Osteoblast (primary cell): ENCODE results near the gene ASPG. TPM values are rescaled to one million over a fixed set of nuclear protein-coding genes. Genes with fewer than 3 reads are reported as not detected.

Experiments
- DNase-seq: peaks from one replicate; pipeline ENCODE4 v3.0.0; 2011; ENCODE audit warnings: low spot score, mixed read lengths; ENCODE audit not compliant: insufficient read length; ENCODE audit errors: missing footprints
- H2AFZ ChIP-seq: 2 replicates; pipeline ENCODE4 v1.6.0; 2011; ENCODE audit warnings: mild to moderate bottlenecking, low read length
- H3K27ac ChIP-seq: 2 replicates; pipeline ENCODE4 v1.5.1; 2011; ENCODE audit warnings: mild to moderate bottlenecking, low read depth, low read length, moderate library complexity
- H3K27me3 ChIP-seq: 2 replicates; pipeline ENCODE4 v1.6.0; 2012; ENCODE audit warnings: mild to moderate bottlenecking, control low read depth, inconsistent platforms, low read length, moderate library complexity; ENCODE audit not compliant: insufficient read depth
- H3K36me3 ChIP-seq: 2 replicates; pipeline ENCODE4 v1.5.1; 2011; ENCODE audit warnings: mild to moderate bottlenecking, low read length, control low read depth, moderate library complexity; ENCODE audit not compliant: insufficient read depth
- H3K4me1 ChIP-seq: 2 replicates; pipeline ENCODE4 v1.5.1; 2011; ENCODE audit warnings: mild to moderate bottlenecking, low read length, control low read depth, moderate library complexity; ENCODE audit not compliant: insufficient read depth
- H3K4me2 ChIP-seq: 2 replicates; pipeline ENCODE4 v1.6.0; 2011; ENCODE audit warnings: mild to moderate bottlenecking, low read length; ENCODE audit not compliant: insufficient read depth
- H3K4me3 ChIP-seq: fragments of 200-600 bp; sonication (generic); 3 replicates; pipeline ENCODE4 v1.5.1; 2012; ENCODE audit warnings: mild to moderate bottlenecking, low read length, inconsistent platforms; ENCODE audit not compliant: insufficient read depth
- H3K79me2 ChIP-seq: 2 replicates; pipeline ENCODE4 v1.6.0; 2012; ENCODE audit warnings: mild to moderate bottlenecking, low read length, control low read depth, inconsistent platforms; ENCODE audit not compliant: insufficient read depth
- H3K9me3 ChIP-seq: 2 replicates; pipeline ENCODE4 v1.5.1; 2011; ENCODE audit warnings: low read depth, low read length, control low read depth
- H4K20me1 ChIP-seq: 2 replicates; pipeline ENCODE4 v1.6.0; 2012; ENCODE audit warnings: mild to moderate bottlenecking, low read length, control low read depth; ENCODE audit not compliant: insufficient read depth
- total RNA-seq: library from RNA; depleted of rRNA; stranded (reverse); fragments of >200 nt; gene quantifications from 2 replicates; pipeline ENCODE4 v1.2.3, GENCODE V29; 2012
- TF ChIP-seq, protein P1 (sequence below): IDR thresholded peaks from 2 replicates; pipeline ENCODE4 v1.5.1; 2011; ENCODE audit warnings: mild to moderate bottlenecking, low read depth, low read length, moderate library complexity; ENCODE audit errors: extremely low read depth

ASPG gene
- total RNA-seq, 1 donor = not detected

GRCh38 chr14:104134061-104134965 lies 48.8 kb downstream of the ASPG start:
- H3K27me3 ChIP-seq = peaks cover 31% of the 10 kb centered on the region

GRCh38 chr14:104135121-104135903 lies 49.8 kb downstream of the ASPG start:
- Histone ChIP-seq H3K4me1 (no peaks in the 10 kb centered on the region), H3K4me2 (no peak overlapping the region), H2AFZ (no peak overlapping the region), H3K27me3 (peaks cover 33% of the 10 kb centered on the region), H4K20me1 (no peaks in the 10 kb centered on the region), H3K27ac (no peak overlapping the region), H3K36me3 (no peaks in the 10 kb centered on the region), H3K79me2 (no peaks in the 10 kb centered on the region), H3K9me3 (no peaks in the 10 kb centered on the region), H3K4me3 (no peak overlapping the region)
- DNase-seq = peak; percentile 93
- TF ChIP-seq, protein P1, sequence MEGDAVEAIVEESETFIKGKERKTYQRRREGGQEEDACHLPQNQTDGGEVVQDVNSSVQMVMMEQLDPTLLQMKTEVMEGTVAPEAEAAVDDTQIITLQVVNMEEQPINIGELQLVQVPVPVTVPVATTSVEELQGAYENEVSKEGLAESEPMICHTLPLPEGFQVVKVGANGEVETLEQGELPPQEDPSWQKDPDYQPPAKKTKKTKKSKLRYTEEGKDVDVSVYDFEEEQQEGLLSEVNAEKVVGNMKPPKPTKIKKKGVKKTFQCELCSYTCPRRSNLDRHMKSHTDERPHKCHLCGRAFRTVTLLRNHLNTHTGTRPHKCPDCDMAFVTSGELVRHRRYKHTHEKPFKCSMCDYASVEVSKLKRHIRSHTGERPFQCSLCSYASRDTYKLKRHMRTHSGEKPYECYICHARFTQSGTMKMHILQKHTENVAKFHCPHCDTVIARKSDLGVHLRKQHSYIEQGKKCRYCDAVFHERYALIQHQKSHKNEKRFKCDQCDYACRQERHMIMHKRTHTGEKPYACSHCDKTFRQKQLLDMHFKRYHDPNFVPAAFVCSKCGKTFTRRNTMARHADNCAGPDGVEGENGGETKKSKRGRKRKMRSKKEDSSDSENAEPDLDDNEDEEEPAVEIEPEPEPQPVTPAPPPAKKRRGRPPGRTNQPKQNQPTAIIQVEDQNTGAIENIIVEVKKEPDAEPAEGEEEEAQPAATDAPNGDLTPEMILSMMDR = no peak

More at GRCh38 chr14:104134061-104134965, 48.8 kb downstream of the ASPG start:
- no peak overlapping the region for H3K4me3 ChIP-seq
- H3K27ac ChIP-seq = no peak overlapping the region
- H3K4me1 ChIP-seq = no peaks in the 10 kb centered on the region
- H3K79me2 ChIP-seq = no peaks in the 10 kb centered on the region
- no peaks in the 10 kb centered on the region for H3K36me3 ChIP-seq
- TF ChIP-seq, protein P1 = no peak
- no peaks in the 10 kb centered on the region for H4K20me1 ChIP-seq
- no peak overlapping the region for H3K4me2 ChIP-seq
- no peaks in the 10 kb centered on the region for H3K9me3 ChIP-seq
- peak; percentile 77 for DNase-seq
- no peak overlapping the region for H2AFZ ChIP-seq

DNA sequence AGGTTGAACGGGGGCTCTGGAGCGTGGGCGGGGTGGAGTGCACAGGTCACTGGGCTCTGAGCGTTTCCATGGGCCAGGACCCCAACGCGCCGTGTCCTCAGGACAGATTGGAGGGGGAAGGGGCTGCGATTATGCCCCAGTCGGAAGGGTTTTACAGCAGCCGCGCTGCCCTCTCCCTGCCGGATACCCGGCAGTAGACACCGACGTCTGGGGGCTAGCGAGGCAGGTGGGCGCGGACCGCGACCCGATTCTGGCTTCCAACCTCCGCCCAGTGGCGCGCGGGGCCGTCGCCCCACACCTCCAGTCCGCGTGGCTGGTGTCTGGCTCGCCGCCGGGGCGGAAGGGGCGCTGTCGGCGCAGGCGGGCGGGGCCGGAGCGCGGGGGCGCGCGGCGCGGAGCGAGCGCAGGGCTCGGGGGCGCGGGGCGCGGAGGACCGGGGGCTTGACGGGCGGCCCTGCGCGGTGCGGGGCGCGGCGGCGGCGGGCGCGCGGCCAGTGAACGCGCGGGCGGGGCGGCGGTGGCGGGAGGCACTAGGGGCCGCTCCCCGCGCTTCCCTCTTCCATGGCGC lies 50.5 kb downstream of the ASPG start:
- H3K9me3 ChIP-seq = no peaks in the 10 kb centered on the region
- no peak overlapping the region for H3K27ac ChIP-seq
- no peaks in the 10 kb centered on the region for H4K20me1 ChIP-seq
- H3K4me1 ChIP-seq = no peaks in the 10 kb centered on the region
- TF ChIP-seq, protein P1 = no peak
- H3K79me2 ChIP-seq = no peaks in the 10 kb centered on the region
- H2AFZ ChIP-seq = no peak overlapping the region
- no peaks in the 10 kb centered on the region for H3K36me3 ChIP-seq
- H3K4me3 ChIP-seq = no peak overlapping the region
- peaks cover 33% of the 10 kb centered on the region for H3K27me3 ChIP-seq
- H3K4me2 ChIP-seq = no peak overlapping the region
- peak; percentile 85 for DNase-seq
